Muscle layer of colon (tissue), 2 donors: ENCODE results near the gene TRPC5OS.

Source experiments
- H3K27ac ChIP-seq: one replicate; pipeline ENCODE4 v1.7.0; 2013; ENCODE audit warnings: low read depth, mild to moderate bottlenecking, low read length, moderate library complexity
- H3K27me3 ChIP-seq, 2 donors: one replicate each; pipeline ENCODE4 v1.7.0; 2013; ENCODE audit warnings: low read length in 2 of 2, mild to moderate bottlenecking in 2 of 2; ENCODE audit not compliant: insufficient read depth in 2 of 2, control insufficient read depth in 1 of 2
- H3K36me3 ChIP-seq: one replicate; pipeline ENCODE4 v1.7.0; 2013; ENCODE audit warnings: mild to moderate bottlenecking, low read length; ENCODE audit not compliant: insufficient read depth
- H3K4me1 ChIP-seq: one replicate; pipeline ENCODE4 v1.7.0; 2013; ENCODE audit warnings: mild to moderate bottlenecking, low read length; ENCODE audit not compliant: insufficient read depth
- H3K4me3 ChIP-seq, 2 donors: one replicate each; pipeline ENCODE4 v1.7.0; 2013; ENCODE audit warnings: low read length in 2 of 2, low read depth in 1 of 2, mild to moderate bottlenecking in 1 of 2, moderate library complexity in 1 of 2
- H3K9ac ChIP-seq: one replicate; pipeline ENCODE4 v1.7.0; 2013; ENCODE audit warnings: low read length
- H3K9me3 ChIP-seq: one replicate; pipeline ENCODE4 v1.7.0; 2013; ENCODE audit warnings: mild to moderate bottlenecking, low read length
- donor health status: abdominal sarcoma.
- donor health status: Adenocarcinoma of cecum.

The TRPC5OS gene

GRCh38 chrX:111867236-111867635, 8.7 kb upstream of the TRPC5OS start:
- Histone ChIP-seq H3K9me3 (no peaks in the 10 kb centered on the region), H3K9ac (no peak overlapping the region), H3K36me3 (no peaks in the 10 kb centered on the region), H3K27ac (no peak overlapping the region), H3K27me3 (peaks cover 0 to 6% of the 10 kb centered on the region in 2 donors), H3K4me1 (peaks cover 11% of the 10 kb centered on the region), H3K4me3 (no peak overlapping the region)

GRCh38 chrX:111868726-111869638, 7.0 kb upstream of the TRPC5OS start:
- Histone ChIP-seq H3K9ac (no peak overlapping the region), H3K36me3 (no peaks in the 10 kb centered on the region), H3K27me3 (peaks cover 0 to 6% of the 10 kb centered on the region in 2 donors), H3K4me3 (no peak overlapping the region), H3K9me3 (no peaks in the 10 kb centered on the region), H3K27ac (no peak overlapping the region), H3K4me1 (peaks cover 11% of the 10 kb centered on the region)

- H3K9ac ChIP-seq: no peak overlapping the region
- no peak overlapping the region for H3K27ac ChIP-seq
- peaks cover 0 to 6% of the 10 kb centered on the region in 2 donors for H3K27me3 ChIP-seq
- H3K4me3 ChIP-seq: no peak overlapping the region
- peaks cover 11% of the 10 kb centered on the region for H3K4me1 ChIP-seq
- H3K9me3 ChIP-seq: no peaks in the 10 kb centered on the region
- no peaks in the 10 kb centered on the region for H3K36me3 ChIP-seq
Measured at GRCh38 chrX:111869639-111870034, 6.3 kb upstream of the TRPC5OS start.

GRCh38 chrX:111874241-111874640, 1.7 kb upstream of the TRPC5OS start:
- H3K27me3 ChIP-seq: no peaks in the 10 kb centered on the region
- no peaks in the 10 kb centered on the region for H3K36me3 ChIP-seq
- no peak overlapping the region for H3K9ac ChIP-seq
- peaks cover 3% of the 10 kb centered on the region for H3K4me1 ChIP-seq
- no peak overlapping the region for H3K4me3 ChIP-seq
- no peak overlapping the region for H3K27ac ChIP-seq
- no peaks in the 10 kb centered on the region for H3K9me3 ChIP-seq

- Histone ChIP-seq H3K36me3 (no peaks in the 10 kb centered on the region), H3K27ac (no peak overlapping the region), H3K4me3 (no peak overlapping the region), H3K9me3 (no peaks in the 10 kb centered on the region), H3K27me3 (no peaks in the 10 kb centered on the region), H3K9ac (no peak overlapping the region), H3K4me1 (no peaks in the 10 kb centered on the region)
Measured at GRCh38 chrX:111876646-111877045, 665 bp downstream of the TRPC5OS start.

GRCh38 chrX:111877681-111878080, 1.7 kb downstream of the TRPC5OS start:
- Histone ChIP-seq H3K4me3 (no peak overlapping the region), H3K9ac (no peak overlapping the region), H3K27me3 (no peaks in the 10 kb centered on the region), H3K9me3 (no peaks in the 10 kb centered on the region), H3K36me3 (no peaks in the 10 kb centered on the region), H3K27ac (no peak overlapping the region), H3K4me1 (no peaks in the 10 kb centered on the region)

- Histone ChIP-seq H3K36me3 (no peaks in the 10 kb centered on the region), H3K27me3 (no peaks in the 10 kb centered on the region), H3K9me3 (no peaks in the 10 kb centered on the region), H3K27ac (no peak overlapping the region), H3K4me3 (no peak overlapping the region), H3K4me1 (no peaks in the 10 kb centered on the region), H3K9ac (no peak overlapping the region)
Measured at GRCh38 chrX:111880735-111881134, 4.8 kb downstream of the TRPC5OS start.

GRCh38 chrX:111881715-111882114, 5.7 kb downstream of the TRPC5OS start:
- no peaks in the 10 kb centered on the region for H3K9me3 ChIP-seq
- H3K4me3 ChIP-seq: no peak overlapping the region
- no peak overlapping the region for H3K27ac ChIP-seq
- no peaks in the 10 kb centered on the region for H3K36me3 ChIP-seq
- H3K4me1 ChIP-seq: no peaks in the 10 kb centered on the region
- no peaks in the 10 kb centered on the region for H3K27me3 ChIP-seq
- no peak overlapping the region for H3K9ac ChIP-seq

GRCh38 chrX:111886678-111887077, 10.7 kb downstream of the TRPC5OS start:
- Histone ChIP-seq H3K27me3 (no peaks in the 10 kb centered on the region), H3K9ac (no peak overlapping the region), H3K4me1 (no peaks in the 10 kb centered on the region), H3K4me3 (no peak overlapping the region), H3K36me3 (no peaks in the 10 kb centered on the region), H3K27ac (no peak overlapping the region), H3K9me3 (no peaks in the 10 kb centered on the region)

GRCh38 chrX:111888600-111888999, 12.6 kb downstream of the TRPC5OS start:
- Histone ChIP-seq H3K9me3 (no peaks in the 10 kb centered on the region), H3K9ac (no peak overlapping the region), H3K27ac (no peak overlapping the region), H3K4me3 (no peak overlapping the region), H3K27me3 (no peaks in the 10 kb centered on the region), H3K4me1 (no peaks in the 10 kb centered on the region), H3K36me3 (no peaks in the 10 kb centered on the region)

- Histone ChIP-seq H3K27ac (no peak overlapping the region), H3K9me3 (no peaks in the 10 kb centered on the region), H3K27me3 (no peaks in the 10 kb centered on the region), H3K36me3 (no peaks in the 10 kb centered on the region), H3K4me1 (no peaks in the 10 kb centered on the region), H3K4me3 (no peak overlapping the region), H3K9ac (no peak overlapping the region)
Measured at GRCh38 chrX:111892375-111892774, 16.4 kb downstream of the TRPC5OS start.

- Histone ChIP-seq H3K27ac (no peak overlapping the region), H3K36me3 (no peaks in the 10 kb centered on the region), H3K4me3 (no peak overlapping the region), H3K9me3 (no peaks in the 10 kb centered on the region), H3K27me3 (no peaks in the 10 kb centered on the region), H3K4me1 (no peaks in the 10 kb centered on the region), H3K9ac (no peak overlapping the region)
Measured at GRCh38 chrX:111896148-111896547, 20.2 kb downstream of the TRPC5OS start.
